ENCODE data around the gene GFRA1.
"Not testable (repeated sequence)": the region's sequence is repeated elsewhere in the genome, so short reads cannot be mapped to it uniquely, and the experiment has no call there.

- not testable (repeated sequence) for TF ChIP-seq CTCF, POLR2A, EP300 (IDR thresholded peaks at IDR 0.05)
Measured at GRCh38 chr10:116035406-116035805, 237.6 kb downstream of the GFRA1 start.
